ENCODE data around the gene SPR.
A peak's percentile ranks its signal among the peaks of the same experiment; 100 is the strongest.

Gene SPR

DNA sequence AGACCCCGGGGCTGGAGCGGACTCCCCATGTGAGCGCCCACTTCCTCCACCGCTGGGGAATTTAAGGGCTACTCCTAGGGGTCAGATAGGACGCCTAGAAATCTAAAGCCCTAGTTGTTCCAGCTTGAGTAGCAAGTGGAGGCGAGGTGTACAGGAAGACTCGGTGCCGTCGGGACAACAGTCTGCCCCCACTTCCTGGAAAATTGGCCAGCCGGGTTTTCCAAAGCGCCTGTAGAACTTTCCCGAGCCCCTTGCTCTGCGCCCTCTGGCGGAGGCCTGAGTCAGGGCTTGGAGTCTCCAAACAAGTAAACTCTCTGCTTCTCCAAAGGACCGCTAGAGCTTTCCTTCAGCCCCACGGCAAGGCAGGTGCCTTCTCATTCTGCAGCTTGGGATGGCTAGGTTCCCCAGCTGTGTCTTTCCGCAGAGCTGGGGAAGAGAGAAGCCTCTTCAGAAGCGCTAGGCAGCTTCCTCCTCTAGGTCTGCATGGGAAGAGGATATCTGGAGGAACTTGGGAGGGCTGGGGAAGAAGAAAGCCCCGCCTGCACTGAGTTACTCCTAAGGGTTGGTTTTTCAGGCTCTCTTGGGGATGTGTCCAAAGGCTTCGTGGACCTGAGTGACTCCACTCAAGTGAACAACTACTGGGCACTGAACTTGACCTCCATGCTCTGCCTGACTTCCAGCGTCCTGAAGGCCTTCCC, 681 bp downstream of the SPR start:
- DNase-seq (ENCODE audit: extremely low spot score): peak; percentile 68
- ChIA-PET CTCF (interaction anchor here (0.6 to 3.0 kb wide), 30 partner anchors 8 to 1343 kb away, joined by 3 to 18 read pairs (median 4); partner anchors contain the start of gene EMX1), POLR2A (no interaction called here)
- TF ChIP-seq, protein P1, sequence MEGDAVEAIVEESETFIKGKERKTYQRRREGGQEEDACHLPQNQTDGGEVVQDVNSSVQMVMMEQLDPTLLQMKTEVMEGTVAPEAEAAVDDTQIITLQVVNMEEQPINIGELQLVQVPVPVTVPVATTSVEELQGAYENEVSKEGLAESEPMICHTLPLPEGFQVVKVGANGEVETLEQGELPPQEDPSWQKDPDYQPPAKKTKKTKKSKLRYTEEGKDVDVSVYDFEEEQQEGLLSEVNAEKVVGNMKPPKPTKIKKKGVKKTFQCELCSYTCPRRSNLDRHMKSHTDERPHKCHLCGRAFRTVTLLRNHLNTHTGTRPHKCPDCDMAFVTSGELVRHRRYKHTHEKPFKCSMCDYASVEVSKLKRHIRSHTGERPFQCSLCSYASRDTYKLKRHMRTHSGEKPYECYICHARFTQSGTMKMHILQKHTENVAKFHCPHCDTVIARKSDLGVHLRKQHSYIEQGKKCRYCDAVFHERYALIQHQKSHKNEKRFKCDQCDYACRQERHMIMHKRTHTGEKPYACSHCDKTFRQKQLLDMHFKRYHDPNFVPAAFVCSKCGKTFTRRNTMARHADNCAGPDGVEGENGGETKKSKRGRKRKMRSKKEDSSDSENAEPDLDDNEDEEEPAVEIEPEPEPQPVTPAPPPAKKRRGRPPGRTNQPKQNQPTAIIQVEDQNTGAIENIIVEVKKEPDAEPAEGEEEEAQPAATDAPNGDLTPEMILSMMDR (IDR thresholded peaks at IDR 0.05; ENCODE audit: control extremely low read depth, extremely low read depth, low read depth, missing control alignments): peak; percentile 86

DNA sequence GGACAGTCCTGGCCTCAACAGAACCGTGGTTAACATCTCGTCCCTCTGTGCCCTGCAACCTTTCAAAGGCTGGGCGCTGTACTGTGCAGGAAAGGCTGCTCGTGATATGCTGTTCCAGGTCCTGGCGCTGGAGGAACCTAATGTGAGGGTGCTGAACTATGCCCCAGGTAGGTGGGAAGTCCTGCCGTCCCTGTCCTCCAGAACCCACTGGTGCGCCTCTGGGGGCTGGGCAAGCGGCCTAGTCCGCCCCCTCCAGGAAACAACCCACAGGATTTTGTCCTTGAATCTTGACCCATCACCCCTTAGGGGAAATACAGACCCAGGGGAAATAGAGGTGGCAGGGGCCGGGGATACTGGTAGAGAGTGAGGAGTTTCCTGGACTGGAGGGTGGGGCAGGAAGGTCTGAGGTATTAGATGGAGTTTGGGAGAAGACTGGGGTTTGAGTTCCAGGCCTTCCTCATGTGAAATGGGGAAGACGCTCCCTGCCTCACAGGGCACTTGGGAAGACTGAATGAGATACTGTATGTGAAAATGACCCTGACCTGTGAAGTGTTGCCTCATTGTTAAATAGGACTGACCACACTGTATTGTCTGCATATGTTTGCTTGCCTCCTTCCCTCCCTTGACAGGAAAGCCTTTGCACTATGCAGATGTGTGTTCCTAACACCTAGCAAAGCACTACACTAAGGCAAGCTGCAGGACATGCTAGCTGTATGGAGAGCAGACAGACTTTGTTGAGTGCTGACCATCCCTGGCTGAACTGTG, 1.4 kb downstream of the SPR start:
- no peak for DNase-seq (ENCODE audit: extremely low spot score)
- POLR2A ChIA-PET: no interaction called here
- TF ChIP-seq, protein P1 (IDR thresholded peaks at IDR 0.05; ENCODE audit: control extremely low read depth, extremely low read depth, low read depth, missing control alignments): no peak
- CTCF ChIA-PET: interaction anchor here (0.6 to 9.0 kb wide), 24 partner anchors 8 to 1344 kb away, joined by 3 to 150 read pairs (median 5); partner anchors contain the start of gene EMX1

DNA sequence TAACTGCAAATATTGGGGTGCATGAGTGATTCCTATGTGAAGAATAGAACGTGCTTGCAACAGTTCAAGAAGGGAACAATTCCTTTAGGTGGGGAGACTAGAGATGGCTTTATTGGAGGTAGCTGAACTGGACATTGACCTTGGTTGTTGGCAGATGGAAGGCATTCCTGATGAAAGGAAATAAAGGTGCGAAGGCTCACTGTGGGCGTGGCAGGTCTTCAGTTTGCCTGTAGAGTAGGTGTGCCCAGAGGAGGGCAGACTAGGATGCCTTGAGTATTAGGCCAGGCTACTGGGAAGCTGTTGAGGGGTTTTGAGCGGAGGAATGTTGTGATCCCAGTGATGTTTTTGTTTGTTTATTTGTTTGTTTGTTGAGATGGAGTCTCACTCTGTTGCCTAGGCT, 2.8 kb downstream of the SPR start:
- CTCF ChIA-PET: interaction anchor here (0.7 to 9.0 kb wide), 6 partner anchors 27 to 323 kb away, joined by 3 to 150 read pairs (median 46); no protein-coding TSS in a partner anchor
- POLR2A ChIA-PET: interaction anchor here (0.6 kb wide), 1 partner anchor 338 kb away, joined by 4 read pairs; no protein-coding TSS in a partner anchor
- DNase-seq (ENCODE audit: extremely low spot score): no peak
- TF ChIP-seq, protein P1 (IDR thresholded peaks at IDR 0.05; ENCODE audit: control extremely low read depth, extremely low read depth, low read depth, missing control alignments): no peak

DNA sequence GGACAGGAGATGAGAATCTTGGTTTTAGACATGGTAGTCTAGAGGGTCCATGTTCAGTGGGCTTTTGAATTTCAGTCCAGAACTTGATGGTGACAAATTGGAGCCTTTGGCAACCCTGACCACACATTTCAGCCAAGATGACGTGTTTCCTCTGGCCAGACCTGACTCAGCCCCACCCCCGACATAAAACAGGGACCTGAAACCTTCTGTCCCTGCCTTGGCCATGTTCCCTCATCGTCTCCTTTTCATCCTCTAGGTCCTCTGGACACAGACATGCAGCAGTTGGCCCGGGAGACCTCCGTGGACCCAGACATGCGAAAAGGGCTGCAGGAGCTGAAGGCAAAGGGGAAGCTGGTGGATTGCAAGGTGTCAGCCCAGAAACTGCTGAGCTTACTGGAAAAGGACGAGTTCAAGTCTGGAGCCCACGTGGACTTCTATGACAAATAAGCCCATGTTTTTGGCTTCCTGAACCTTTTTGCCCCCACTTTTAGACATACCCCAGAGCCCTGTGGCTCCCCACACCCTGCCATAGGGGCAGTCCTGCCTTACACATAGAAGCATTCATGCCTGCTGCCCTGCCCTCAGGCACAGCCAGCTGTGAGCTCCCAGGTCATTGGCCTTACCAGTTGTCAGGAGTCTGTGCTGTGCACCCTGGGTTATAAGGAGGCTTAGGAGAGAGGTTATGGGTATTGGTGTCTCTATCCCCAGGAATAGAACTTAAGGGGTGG, 4.0 kb downstream of the SPR start:
- ChIA-PET CTCF (interaction anchor here (1.4 to 9.0 kb wide), 15 partner anchors 8 to 322 kb away, joined by 3 to 150 read pairs (median 12); partner anchors contain the start of genes EMX1 and SMYD5), POLR2A (no interaction called here)
- no peak for DNase-seq (ENCODE audit: extremely low spot score)
- TF ChIP-seq, protein P1 (IDR thresholded peaks at IDR 0.05; ENCODE audit: control extremely low read depth, extremely low read depth, low read depth, missing control alignments): no peak

DNA sequence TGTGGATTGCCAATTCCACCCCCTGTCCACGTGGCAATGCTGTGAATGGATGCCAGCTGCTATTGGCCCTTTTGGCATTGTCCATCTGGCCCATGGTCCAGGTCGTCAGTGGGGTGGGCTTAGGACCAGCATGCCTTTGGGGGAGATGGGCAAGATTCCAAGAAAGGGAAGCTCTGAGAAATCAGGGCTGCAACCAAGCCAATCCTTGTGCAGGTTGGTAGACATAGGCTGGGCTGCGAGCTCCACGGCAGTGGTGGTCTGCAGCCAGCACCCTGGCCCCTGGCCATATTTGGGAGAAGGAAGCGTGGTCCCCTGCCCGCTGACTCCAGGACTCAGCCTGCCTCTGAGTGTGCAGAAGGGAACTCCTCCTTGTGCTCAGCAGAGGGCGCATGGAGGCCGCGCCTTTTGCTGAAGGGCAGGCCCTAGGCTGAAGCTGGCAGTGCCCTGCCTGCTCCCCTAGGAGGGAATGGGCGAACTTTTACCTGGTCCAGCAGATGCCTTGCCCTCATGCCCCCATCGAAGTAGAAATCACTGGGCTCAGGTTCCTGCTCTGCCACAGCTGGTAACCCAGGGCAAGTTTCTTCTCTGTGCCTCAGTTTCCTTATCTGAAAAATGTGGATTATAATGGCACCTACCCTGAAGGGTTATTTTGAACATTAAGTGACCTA, 5.4 kb downstream of the SPR start:
- DNase-seq (ENCODE audit: extremely low spot score): peak; percentile 77
- POLR2A ChIA-PET: no interaction called here
- TF ChIP-seq, protein P1 (IDR thresholded peaks at IDR 0.05; ENCODE audit: control extremely low read depth, extremely low read depth, low read depth, missing control alignments): peak; percentile 95
- CTCF ChIA-PET: interaction anchor here (0.7 to 9.0 kb wide), 46 partner anchors 9 to 334 kb away, joined by 3 to 150 read pairs (median 6); partner anchors contain the start of genes EMX1, SFXN5 and SMYD5

All from GM10248 (cell line).